OCI-LY1 (cell line): Measurements from ENCODE around the gene SPECC1L.

Experiments
- CTCF ChIP-seq: fragments of 200-600 bp; sonication (generic), shearing (Covaris generic); IDR thresholded peaks from 2 replicates; pipeline ENCODE4 v1.5.1; 2017; ENCODE audit warnings: mild to moderate bottlenecking, antibody characterized with exemption, low read length, moderate library complexity, mixed read lengths
- EZH2 ChIP-seq: fragments of 200-600 bp; sonication (generic), shearing (Covaris generic); IDR thresholded peaks from 2 replicates; pipeline ENCODE4 v1.8.0; 2017; ENCODE audit warnings: borderline replicate concordance, mixed run types, mild to moderate bottlenecking, antibody characterized with exemption, low read length, moderate library complexity, mixed read lengths

GRCh38 chr22:24426436-24426835 is 155.8 kb downstream of the SPECC1L start:
- TF ChIP-seq CTCF = no peak
- TF ChIP-seq EZH2 = no peak
